SH-SY5Y (cell line): ENCODE results near the gene COL25A1.

ENCODE experiments used
- GATA2 ChIP-seq: IDR thresholded peaks from 2 replicates; pipeline ENCODE4 v1.6.1; 2011; ENCODE audit warnings: mild to moderate bottlenecking, low read depth, low read length
- GATA3 ChIP-seq: IDR thresholded peaks from 2 replicates; pipeline ENCODE4 v1.6.1; 2011; ENCODE audit warnings: low read depth, mild to moderate bottlenecking, low read length, moderate library complexity

DNA sequence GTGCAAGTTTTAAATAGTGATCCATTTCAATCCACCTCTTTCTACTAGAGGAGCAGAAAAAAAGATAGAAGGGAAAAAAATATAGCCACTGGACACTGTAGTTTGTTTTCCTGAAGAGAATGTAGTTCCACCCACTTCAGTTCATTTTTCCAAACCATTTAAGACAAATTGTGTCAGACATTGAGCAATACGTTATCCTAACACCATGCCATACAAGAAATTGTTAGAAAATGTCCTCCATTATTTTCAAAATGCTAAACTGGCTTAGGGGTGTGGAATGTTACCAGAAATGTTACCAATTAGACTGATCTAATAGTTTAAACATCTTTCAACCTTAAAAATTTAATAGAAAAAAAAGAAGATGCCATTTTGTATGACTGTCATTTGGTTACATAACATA is 491.0 kb downstream of the COL25A1 start:
- TF ChIP-seq GATA2 = no peak
- TF ChIP-seq GATA3 = no peak
